Activated CD4-positive, alpha-beta T cell treated with anti-CD3 and anti-CD28 coated beads, Interleukin-2, Interleukin-4, amounts not matched to agents 100 ng/mL and 50 ng/mL, durations not matched to agents 16 hours and 8 hours (primary cell): Measurements from ENCODE around the gene TINAG.

Experiments used
- DNase-seq: peaks from one replicate; pipeline ENCODE4 v3.0.0-alpha.2; 2020; ENCODE audit warnings: low spot score

TINAG gene, protein sequence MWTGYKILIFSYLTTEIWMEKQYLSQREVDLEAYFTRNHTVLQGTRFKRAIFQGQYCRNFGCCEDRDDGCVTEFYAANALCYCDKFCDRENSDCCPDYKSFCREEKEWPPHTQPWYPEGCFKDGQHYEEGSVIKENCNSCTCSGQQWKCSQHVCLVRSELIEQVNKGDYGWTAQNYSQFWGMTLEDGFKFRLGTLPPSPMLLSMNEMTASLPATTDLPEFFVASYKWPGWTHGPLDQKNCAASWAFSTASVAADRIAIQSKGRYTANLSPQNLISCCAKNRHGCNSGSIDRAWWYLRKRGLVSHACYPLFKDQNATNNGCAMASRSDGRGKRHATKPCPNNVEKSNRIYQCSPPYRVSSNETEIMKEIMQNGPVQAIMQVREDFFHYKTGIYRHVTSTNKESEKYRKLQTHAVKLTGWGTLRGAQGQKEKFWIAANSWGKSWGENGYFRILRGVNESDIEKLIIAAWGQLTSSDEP

DNA sequence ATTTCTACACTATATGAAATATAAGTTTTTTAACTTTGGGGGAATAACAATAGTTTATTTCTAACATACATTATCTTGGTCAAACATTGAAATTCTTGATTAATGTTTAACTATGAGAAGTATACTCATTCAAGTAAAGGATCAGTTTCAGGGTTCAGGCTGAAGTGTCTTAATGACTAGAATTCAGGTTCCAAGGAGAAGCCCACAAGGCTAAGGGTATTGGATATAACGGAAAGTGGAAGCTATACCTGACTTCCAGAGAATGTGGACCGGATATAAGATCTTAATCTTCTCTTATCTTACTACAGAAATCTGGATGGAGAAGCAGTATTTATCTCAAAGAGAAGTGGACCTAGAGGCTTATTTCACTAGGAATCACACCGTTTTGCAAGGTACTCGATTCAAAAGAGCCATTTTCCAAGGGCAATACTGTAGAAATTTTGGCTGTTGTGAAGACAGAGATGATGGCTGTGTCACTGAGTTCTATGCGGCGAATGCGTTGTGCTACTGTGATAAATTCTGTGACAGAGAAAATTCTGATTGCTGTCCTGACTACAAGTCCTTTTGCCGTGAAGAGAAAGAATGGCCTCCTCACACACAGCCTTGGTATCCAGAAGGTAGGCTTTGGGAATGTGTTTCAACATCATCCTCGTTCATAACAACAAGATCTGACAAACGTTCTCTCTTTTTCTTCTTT is at the start of gene TINAG:
Gene TINAG (plus strand): TSS at position 153 of the 697 bp plus-strand sequence. CDS start 110 bp downstream, at position 263.
- DNase-seq, result no peak

DNA sequence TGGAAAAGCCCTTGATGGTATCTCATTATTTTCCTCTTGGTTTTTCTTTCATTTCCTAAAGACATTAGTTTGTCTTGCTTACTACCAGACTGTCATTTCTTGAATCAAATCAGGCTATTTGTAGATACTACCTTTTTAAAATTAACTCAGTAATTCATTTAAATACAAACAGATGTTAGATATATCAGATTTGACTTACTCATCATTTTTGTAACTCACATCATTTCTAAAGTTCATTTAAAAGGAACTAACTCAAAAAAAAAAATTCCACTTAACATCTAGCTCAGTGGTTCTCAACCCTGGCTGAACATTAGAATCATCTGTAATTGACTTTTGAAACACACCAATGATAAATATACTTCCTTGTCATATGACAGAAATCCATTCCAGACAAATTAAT is 48.2 kb upstream of the TINAG start:
- no peak for DNase-seq

DNA sequence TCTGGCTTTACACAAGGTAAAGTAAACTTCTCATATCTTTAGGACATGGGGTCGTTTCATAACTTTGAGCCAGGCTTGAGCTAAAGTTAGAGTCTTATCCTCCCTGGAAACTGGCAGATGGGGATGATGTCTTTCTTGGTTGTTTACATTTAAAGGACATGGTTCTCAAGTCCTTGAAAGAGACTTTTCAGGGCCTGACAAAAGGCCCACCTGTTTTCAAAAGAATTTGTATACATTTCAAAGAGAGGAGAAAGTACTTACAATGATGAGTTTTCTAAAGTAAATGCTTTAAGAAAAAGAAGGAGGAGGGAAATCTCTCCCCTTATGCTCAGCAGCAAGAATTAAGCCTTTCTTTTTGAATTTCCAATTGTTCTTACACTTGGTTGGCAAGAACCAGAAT is 45.7 kb upstream of the TINAG start:
- DNase-seq, result no peak

DNA sequence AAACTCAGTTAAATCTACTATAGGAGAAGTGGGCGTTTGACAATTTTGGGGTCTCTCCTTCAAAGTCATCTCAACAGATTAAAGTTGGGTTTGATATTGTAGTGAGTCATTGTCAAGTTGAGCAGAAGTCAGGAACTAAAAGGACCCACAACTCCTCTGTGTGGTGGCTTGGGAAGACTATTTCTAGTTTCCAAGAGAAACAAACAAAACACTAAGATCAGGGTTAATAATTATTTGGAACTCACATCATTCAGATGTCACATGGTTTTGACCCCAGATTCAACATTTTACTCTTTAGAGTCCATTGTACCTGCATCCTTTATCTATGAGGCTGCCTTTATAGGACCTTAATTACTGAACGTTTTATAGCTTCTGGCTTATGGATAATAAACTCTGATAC is 45.3 kb upstream of the TINAG start:
- no peak for DNase-seq

DNA sequence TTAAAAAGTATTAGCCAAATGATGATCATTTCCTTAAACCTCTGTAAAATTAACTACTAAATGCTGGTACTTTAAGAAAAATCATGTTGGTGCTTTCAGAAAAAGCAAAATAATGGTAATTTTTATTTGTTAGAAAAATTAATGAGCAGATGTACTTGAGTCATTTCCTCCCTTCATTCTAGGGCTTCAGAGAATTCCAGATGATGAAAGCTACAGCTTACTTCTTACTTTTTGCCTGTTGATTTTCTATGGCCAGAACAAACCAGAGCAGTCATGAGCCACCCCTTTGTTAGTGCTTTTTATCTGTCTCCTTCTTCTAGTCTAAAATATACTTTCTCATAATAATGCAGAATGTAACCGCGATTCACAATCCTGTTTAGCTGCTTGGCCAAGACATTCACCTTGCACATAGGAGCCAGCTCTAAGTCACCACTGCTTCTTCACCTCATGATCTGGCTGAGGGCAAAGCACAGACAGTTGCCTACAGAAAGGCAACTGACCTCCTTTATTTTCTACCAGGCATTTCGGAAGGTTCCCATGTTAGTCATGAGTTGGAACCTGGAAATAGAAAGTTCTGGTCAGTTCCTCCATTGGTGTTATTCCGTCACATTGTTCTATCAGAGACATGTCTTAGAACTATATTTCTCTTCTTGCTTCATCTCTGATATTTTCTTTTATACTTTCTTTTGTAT is 43.5 kb upstream of the TINAG start:
- DNase-seq, result no peak

- DNase-seq, result no peak
These were observed 41.8 kb upstream of the TINAG start for GRCh38 chr6:54266400-54266923.

- no peak for DNase-seq
These were observed 40.4 kb upstream of the TINAG start for GRCh38 chr6:54267798-54268197.

DNA sequence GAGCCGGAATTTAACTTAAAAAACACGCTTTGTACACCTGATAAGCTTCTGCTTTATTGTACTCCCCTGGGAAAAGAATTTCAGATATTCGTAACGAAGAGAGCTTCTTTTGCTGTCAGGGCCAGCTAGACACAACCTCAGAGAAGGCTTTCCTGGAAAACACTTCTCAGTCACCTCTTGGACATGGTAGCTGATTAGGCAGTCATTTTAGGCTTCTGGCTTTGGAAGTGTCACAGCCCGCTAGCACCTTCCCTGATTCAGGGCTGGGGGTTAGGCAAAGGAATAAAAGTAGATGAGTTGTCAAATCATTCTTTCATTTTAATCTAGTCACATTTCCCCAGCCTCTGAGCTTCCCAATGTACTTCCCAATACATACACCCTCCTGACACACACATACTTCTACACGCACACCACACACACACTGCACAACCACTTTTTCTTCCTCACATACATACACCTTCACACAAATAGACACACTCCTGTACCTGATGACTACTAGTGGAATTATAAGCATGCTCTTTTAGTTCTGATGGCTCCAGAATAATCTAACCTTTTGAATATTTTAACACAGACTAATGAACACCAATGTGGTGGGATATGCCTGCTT is 34.9 kb upstream of the TINAG start:
- DNase-seq, result no peak

- no peak for DNase-seq
These were observed 33.9 kb upstream of the TINAG start for GRCh38 chr6:54274383-54274782.

DNA sequence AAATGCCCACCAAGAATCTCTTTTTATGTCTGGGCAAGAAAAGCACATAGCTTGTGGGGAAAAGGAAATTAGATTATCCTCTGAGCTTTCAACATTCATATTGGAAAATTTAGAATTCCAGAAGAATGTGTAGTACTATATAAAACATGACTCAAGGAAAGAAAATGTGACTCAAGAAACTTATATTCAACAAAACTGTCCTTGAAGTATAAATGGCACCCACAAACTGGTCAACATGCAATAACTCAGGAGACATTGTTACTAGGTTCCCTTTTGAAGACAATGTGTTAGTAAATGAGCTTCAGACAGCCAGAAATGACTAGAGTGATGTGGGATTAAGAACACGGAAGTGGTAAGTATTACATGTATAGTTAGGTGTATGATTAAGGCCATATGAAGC is 26.1 kb upstream of the TINAG start:
- DNase-seq, result no peak

GRCh38 chr6:54284161-54284860 is 23.9 kb upstream of the TINAG start:
- no peak for DNase-seq

DNA sequence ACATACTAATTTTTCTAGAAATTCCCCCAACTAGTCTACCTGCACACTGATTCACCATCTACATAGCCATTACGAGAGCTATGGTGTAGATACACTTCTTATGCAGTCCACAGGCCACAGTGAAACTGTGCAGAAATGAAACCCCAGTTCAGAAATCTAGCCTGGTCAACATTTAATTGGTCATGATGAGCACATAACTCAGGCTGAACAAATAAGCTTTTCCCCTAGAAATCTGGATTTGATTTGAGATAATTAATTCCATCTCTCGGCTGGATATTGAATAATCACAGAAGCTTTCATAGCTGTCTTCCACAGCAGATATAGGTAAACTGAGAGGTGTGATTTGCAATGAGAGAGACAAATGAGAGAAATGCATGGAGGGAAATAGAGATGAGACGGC is 22.6 kb upstream of the TINAG start:
- DNase-seq, result no peak

- no peak for DNase-seq
These were observed 22.1 kb upstream of the TINAG start for GRCh38 chr6:54286141-54286540.

- DNase-seq, result no peak
These were observed 19.8 kb upstream of the TINAG start for GRCh38 chr6:54288474-54288873.

- DNase-seq, result no peak
These were observed 18.8 kb upstream of the TINAG start for GRCh38 chr6:54289426-54289825.

DNA sequence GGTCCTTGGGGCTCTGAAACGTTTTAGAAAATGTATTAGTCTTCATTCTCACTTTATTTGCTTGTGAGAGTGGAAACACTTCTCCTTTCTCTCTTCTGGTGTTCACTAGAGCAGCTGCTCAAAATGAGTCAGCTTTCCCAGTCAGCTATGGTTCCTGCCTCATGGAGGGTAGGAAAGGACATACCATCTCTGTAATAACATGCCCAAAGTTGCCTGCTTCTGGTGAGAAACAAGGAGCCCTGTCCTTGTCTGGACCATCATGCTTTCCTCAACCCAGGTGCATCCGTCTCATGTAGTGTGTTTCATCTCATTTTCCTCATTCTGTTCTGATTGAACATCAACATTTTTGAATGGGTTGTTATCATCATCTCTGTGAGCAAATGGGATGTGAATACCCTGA is 17.1 kb upstream of the TINAG start:
- peak; percentile 18 for DNase-seq

GRCh38 chr6:54291738-54292137 is 16.5 kb upstream of the TINAG start:
- DNase-seq, result peak; percentile 40

DNA sequence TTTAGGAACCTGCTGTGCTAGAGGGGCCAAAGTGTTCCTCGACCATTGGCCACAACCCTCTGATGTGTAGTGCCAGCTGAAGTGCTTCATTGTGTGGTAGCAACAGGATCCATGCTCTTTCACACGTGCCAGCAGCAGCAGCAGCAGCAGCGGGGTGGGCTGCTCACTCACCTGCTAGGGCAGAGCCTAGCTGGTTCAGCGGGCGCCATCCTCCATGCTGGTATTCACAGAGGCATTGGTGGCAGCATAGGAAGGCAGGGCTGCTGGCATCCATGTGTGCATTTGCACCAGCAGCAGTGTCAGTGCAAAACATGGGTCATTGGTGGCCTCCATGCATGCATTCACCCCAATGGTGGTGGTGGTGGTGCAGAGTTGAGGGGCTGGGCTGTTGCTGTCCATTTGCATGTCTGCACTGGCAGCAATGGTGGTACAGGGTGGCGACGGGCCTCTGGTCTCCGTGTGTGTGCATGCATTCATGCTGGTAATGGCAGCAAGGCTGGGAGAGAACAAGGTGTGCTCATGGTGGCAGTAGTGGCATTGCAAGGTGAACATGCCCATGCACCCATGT is 13.2 kb upstream of the TINAG start:
- DNase-seq, result no peak

DNA sequence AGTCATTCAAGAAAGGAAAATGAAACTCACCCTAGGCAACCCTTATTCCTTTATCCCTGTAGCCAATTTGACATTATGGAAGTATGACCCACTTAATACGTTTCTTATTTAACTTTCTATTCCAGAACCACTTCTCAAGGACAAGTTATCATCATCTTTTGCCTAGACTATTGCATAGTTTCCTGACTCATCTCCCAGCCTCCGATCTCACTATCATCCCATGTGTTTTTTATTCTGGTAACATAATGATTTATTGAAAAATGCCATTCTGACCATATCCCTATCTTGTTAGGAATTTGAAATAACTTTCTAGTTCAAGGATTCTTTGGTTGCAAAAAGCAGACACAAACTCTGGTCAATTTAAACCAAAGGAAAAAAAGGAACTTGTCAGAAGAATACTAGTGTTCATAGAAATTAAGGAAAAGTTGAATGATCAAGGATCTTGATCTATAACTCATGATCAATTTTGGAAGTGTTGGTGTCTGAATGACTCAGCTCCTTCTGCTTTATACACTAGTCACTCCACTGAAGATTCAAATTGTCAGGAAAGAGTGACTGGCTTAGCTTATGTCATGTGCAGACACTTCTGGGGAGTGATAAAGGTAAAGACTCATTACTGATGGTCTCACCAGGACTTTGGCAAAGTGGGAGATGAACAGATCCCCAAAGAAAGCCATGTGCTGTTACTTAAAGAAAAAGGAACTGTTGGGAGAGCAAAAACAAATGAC is 8.5 kb upstream of the TINAG start:
- no peak for DNase-seq

DNA sequence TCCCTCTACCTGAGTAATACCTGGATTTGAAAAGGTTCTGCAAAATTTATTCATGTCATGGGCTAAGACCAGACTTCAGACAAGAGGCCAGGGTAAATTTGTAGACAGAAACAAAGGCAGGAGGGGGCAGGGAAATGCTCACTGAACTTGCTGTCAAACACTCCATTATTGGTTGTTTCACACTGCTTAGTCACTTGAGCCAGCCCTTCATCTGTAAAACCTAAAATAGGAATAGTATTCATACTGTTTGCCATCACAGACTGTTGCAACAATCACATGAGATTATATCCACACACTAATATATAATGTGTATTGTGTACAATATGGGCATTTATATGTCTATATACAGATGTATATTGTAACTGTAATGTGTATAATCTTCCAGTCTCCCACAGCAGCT is 6.5 kb upstream of the TINAG start:
- no peak for DNase-seq
